Smooth muscle cell (in vitro differentiated cells): Measurements from ENCODE around the gene CTCF. TPM values are rescaled to one million over a fixed set of nuclear protein-coding genes. Genes with fewer than 3 reads are reported as not detected.

Source experiments
- DNase-seq: peaks from one replicate; lab custom pipeline; 2025; ENCODE audit not compliant: unreplicated experiment; lab: John Stamatoyannopoulos, UW
- H2AFZ ChIP-seq: fragments of 200-600 bp; sonication (generic); 2 replicates; pipeline ENCODE4 v1.6.0; 2016; ENCODE audit warnings: antibody characterized with exemption, low read depth, mild to moderate bottlenecking
- H3F3A ChIP-seq: fragments of 200-600 bp; sonication (generic); 2 replicates; pipeline ENCODE4 v1.6.0; 2017; ENCODE audit warnings: antibody characterized with exemption, low read depth
- H3K27ac ChIP-seq: fragments of 200-600 bp; sonication (generic); 2 replicates; pipeline ENCODE4 v1.5.1; 2016; ENCODE audit warnings: low read depth, mild to moderate bottlenecking
- H3K27me3 ChIP-seq: fragments of 200-600 bp; sonication (generic); 2 replicates; pipeline ENCODE4 v1.6.1; 2016; ENCODE audit warnings: low read depth, mild to moderate bottlenecking
- H3K36me3 ChIP-seq: fragments of 200-600 bp; sonication (generic); 2 replicates; pipeline ENCODE4 v1.5.1; 2016; ENCODE audit warnings: low read depth
- H3K4me1 ChIP-seq: fragments of 200-600 bp; sonication (generic); 2 replicates; pipeline ENCODE4 v1.5.1; 2016; ENCODE audit warnings: low read depth
- H3K4me2 ChIP-seq: fragments of 200-600 bp; sonication (generic); 2 replicates; pipeline ENCODE4 v1.6.0; 2016; ENCODE audit warnings: mild to moderate bottlenecking
- H3K4me3 ChIP-seq: fragments of 200-600 bp; sonication (generic); 2 replicates; pipeline ENCODE4 v1.5.1; 2016; ENCODE audit warnings: mild to moderate bottlenecking
- H3K79me2 ChIP-seq: fragments of 200-600 bp; sonication (generic); 2 replicates; pipeline ENCODE4 v1.6.0; 2016; ENCODE audit warnings: low read depth, mild to moderate bottlenecking
- H3K9ac ChIP-seq: fragments of 200-600 bp; sonication (generic); 2 replicates; pipeline ENCODE4 v1.6.0; 2016; ENCODE audit warnings: low read depth
- H3K9me3 ChIP-seq: fragments of 200-600 bp; sonication (generic); replicated peaks from 2 replicates; pipeline ENCODE4 v1.5.1; 2016; ENCODE audit warnings: low read depth
- H4K20me1 ChIP-seq: fragments of 200-600 bp; sonication (generic); 2 replicates; pipeline ENCODE4 v1.6.0; 2016; ENCODE audit warnings: low read depth
- WGBS: methylation state at CpG from one replicate; pipeline ENCODE4 v1.1.7; 2016; ENCODE audit warnings: low lambda C conversion rate; 5-methylcytosine and 5-hydroxymethylcytosine counted together
- polyA plus RNA-seq: library from polyadenylated mRNA; unstranded; fragments of >200 nt; fragmentation: Nextera tagmentation; extraction: Ambion mirVana; gene quantifications from 2 replicates; pipeline ENCODE4 v1.2.1, GENCODE V29; 2016
- total RNA-seq: library from RNA; depleted of rRNA; stranded (reverse); fragments of >200 nt; gene quantifications from 2 replicates; pipeline ENCODE4 v1.2.3, GENCODE V29; 2014
- TF ChIP-seq, protein P1 (sequence below): fragments of 200-600 bp; sonication (generic); IDR thresholded peaks from 2 replicates; pipeline ENCODE4 v1.5.1; 2017; ENCODE audit warnings: borderline replicate concordance, mild to moderate bottlenecking, antibody characterized with exemption; ENCODE audit not compliant: insufficient read depth, poor library complexity, severe bottlenecking

The CTCF gene
- total and polyA plus RNA-seq, 2 experiments from 2014 or later = 28.4 to 32.4 TPM

DNA sequence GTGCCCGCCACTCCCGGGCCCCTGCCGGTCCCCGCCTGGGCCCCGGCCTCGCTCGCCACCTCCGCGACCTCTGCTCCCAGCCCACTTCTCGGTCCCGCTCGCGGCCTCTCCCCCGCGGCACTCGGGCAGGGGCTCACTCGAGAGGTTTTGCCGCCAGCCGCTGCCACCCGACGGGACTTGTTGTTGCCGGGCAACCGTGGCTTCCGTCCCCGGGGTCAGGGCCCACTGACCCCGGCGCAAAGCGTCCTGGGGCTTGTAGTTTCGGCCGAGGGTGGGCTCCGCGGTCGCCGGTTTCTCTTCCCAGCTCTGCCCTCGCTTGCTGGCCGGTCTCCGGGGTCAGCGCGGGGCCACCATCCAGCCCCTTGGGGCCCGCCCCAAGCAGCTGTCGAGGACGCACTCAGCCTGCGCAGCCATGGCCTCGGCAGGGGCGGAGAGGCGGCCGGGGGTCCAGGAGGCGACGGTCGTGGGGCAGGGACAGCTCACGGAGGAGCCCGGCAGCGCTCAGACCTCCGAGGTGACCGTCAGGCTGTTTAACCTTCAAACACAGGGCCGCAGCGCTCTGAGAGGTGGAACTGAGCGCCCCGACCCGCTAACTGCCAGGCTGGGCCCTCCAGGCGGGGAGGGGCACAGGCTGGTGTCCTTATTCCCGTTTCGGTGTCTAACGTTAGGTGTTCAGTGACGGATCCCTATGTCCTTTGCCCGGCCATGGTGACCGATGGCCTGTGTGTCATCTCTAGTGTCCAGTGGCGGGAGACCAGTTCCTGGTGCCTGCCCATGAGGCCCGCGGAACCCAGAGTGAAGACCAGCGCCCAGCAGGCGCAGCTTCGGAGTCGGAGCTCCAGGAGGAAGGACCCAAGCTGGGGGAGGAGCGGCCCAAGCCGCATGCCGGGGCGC is 104.5 kb downstream of the CTCF start, which contains the start of the genes C16orf86 and ENKD1:
C16orf86 (plus strand) TSS at position 256 of the 894 bp plus-strand sequence; CDS start at position 413, 157 bp downstream.
ENKD1 (minus strand) TSS at position 192 of the 894 bp plus-strand sequence. CDS start 308 bp downstream, outside the sequence.
- Histone ChIP-seq H2AFZ (peak within 1 kb of the TSS; percentile 92), H3K27ac (peak within 1 kb of the TSS; percentile 65), H3K36me3 (no peaks in the 10 kb centered on the region), H3K9me3 (no peaks in the 10 kb centered on the region), H3K4me3 (peak within 1 kb of the TSS; percentile 97), H3K27me3 (no peaks in the 10 kb centered on the region), H3K4me1 (peaks cover 10% of the 10 kb centered on the region), H4K20me1 (no peaks in the 10 kb centered on the region), H3K4me2 (peak within 1 kb of the TSS; percentile 98), H3K79me2 (no peaks in the 10 kb centered on the region), H3K9ac (peak within 1 kb of the TSS; percentile 87), H3F3A (no peaks in the 10 kb centered on the region)
- DNase-seq = peak; percentile 33
- WGBS = 13% methylated on average over 55 of the region's 78 CpGs
- TF ChIP-seq, protein P1, sequence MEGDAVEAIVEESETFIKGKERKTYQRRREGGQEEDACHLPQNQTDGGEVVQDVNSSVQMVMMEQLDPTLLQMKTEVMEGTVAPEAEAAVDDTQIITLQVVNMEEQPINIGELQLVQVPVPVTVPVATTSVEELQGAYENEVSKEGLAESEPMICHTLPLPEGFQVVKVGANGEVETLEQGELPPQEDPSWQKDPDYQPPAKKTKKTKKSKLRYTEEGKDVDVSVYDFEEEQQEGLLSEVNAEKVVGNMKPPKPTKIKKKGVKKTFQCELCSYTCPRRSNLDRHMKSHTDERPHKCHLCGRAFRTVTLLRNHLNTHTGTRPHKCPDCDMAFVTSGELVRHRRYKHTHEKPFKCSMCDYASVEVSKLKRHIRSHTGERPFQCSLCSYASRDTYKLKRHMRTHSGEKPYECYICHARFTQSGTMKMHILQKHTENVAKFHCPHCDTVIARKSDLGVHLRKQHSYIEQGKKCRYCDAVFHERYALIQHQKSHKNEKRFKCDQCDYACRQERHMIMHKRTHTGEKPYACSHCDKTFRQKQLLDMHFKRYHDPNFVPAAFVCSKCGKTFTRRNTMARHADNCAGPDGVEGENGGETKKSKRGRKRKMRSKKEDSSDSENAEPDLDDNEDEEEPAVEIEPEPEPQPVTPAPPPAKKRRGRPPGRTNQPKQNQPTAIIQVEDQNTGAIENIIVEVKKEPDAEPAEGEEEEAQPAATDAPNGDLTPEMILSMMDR = no peak

DNA sequence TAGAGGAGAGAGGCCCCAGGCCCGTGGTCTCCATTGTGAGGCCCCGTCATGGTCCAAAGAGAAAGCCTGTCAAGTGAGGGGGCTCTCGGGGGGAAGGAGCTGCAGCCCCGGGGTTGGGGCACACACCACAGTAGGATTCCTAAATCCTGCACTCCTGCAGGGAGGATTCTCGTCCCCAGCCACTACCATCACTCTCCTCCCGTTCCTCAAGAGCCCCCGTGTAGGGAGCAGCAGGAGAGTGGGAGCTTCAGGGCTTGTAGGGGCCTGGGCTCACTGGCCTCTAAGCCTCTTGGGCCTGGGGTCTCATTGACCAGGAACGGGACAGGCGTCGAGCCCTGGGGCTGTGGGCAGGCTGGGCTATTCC is 105.1 kb downstream of the CTCF start:
- H3K9me3 ChIP-seq = no peaks in the 10 kb centered on the region
- no peaks in the 10 kb centered on the region for H3K79me2 ChIP-seq
- peaks cover 10% of the 10 kb centered on the region for H3K4me1 ChIP-seq
- no peak overlapping the region for H3K27ac ChIP-seq
- no peaks in the 10 kb centered on the region for H4K20me1 ChIP-seq
- TF ChIP-seq, protein P1 = no peak
- no peak overlapping the region for H3K9ac ChIP-seq
- H3F3A ChIP-seq = no peaks in the 10 kb centered on the region
- peak overlapping the region; percentile 98 for H3K4me2 ChIP-seq
- 76% methylated on average over 9 of the region's 10 CpGs for WGBS
- H2AFZ ChIP-seq = no peak overlapping the region
- H3K36me3 ChIP-seq = no peaks in the 10 kb centered on the region
- peak overlapping the region; percentile 97 for H3K4me3 ChIP-seq
- H3K27me3 ChIP-seq = no peaks in the 10 kb centered on the region
- no peak for DNase-seq

DNA sequence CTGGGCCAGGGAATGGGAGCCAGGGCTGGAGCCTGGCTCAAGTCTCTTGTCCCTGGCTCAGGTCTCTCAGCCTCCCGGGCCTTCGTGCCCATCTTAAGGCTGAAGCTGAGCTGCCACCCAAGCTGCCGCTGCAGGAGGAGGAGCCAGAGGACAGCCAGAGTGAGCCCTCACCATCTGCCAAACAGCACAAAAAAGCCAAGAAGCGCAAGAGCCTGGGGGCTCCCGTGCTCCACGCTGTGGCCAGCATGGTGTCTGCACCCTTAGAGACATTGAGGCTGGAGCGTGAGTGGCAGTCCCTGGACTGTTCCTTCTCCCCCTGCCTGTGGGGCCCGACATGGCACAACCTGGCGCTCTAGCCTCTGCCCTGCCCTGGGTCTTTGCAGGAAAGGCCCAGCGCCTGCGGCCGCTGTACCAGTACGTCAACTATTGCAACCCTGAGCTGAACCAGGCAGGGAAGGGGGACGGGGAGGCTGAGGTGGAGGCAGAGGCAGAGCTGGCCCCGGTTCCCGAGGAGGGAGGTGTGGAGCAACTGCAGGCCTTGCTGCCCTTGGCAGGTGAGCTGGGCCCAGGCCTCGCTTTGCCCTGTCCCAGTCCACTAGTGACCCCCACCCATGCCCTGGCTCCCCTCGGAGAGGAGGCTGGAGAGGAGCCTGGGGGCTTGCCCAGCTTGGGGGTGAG is 105.6 kb downstream of the CTCF start:
- Histone ChIP-seq H3K4me3 (peak overlapping the region; percentile 97), H3K4me1 (peaks cover 10% of the 10 kb centered on the region), H3K79me2 (no peaks in the 10 kb centered on the region), H3K27ac (no peak overlapping the region), H3K9ac (no peak overlapping the region), H3K4me2 (peak overlapping the region; percentile 98), H3K27me3 (no peaks in the 10 kb centered on the region), H3K36me3 (no peaks in the 10 kb centered on the region), H3K9me3 (no peaks in the 10 kb centered on the region), H3F3A (no peaks in the 10 kb centered on the region), H2AFZ (no peak overlapping the region), H4K20me1 (no peaks in the 10 kb centered on the region)
- peak; percentile 60 for DNase-seq
- TF ChIP-seq, protein P1 = peak; percentile 75
- 47% methylated on average over 18 of the region's 18 CpGs for WGBS
